ENCODE results near the gene SLC5A2.
"Not testable (repeated sequence)": the region's sequence is repeated elsewhere in the genome, so short reads cannot be mapped to it uniquely, and the experiment has no call there.

SLC5A2 gene

GRCh38 chr16:31439519-31439918, 43.4 kb upstream of the SLC5A2 start (continued):
- TF ChIP-seq CSRNP3 (CRISPR knock-in tag; IDR thresholded peaks at IDR 0.05) (no peak), ZFP30 (CRISPR knock-in tag; IDR thresholded peaks at IDR 0.05) (no peak), TSHZ2 (CRISPR knock-in tag; IDR thresholded peaks at IDR 0.05) (no peak)

GRCh38 chr16:31440516-31441184, 42.3 kb upstream of the SLC5A2 start:
- TF ChIP-seq CSDC2 (CRISPR knock-in tag; IDR thresholded peaks at IDR 0.05) (no peak), TCF4 (CRISPR knock-in tag; IDR thresholded peaks at IDR 0.05; ENCODE audit: borderline replicate concordance) (no peak), SNAI2 (CRISPR knock-in tag; IDR thresholded peaks at IDR 0.05) (no peak), ZNF8 (CRISPR knock-in tag; IDR thresholded peaks at IDR 0.05) (no peak), ZC3H10 (CRISPR knock-in tag; IDR thresholded peaks at IDR 0.05) (no peak), TOX (CRISPR knock-in tag; IDR thresholded peaks at IDR 0.05; ENCODE audit: borderline replicate concordance) (no peak), ZFP30 (CRISPR knock-in tag; IDR thresholded peaks at IDR 0.05) (no peak), ISL1 (CRISPR knock-in tag; IDR thresholded peaks at IDR 0.05) (no peak), TSHZ2 (CRISPR knock-in tag; IDR thresholded peaks at IDR 0.05) (no peak), POU6F1 (CRISPR knock-in tag; IDR thresholded peaks at IDR 0.05; ENCODE audit: borderline replicate concordance, low read depth) (no peak), BACH2 (CRISPR knock-in tag; IDR thresholded peaks at IDR 0.05; ENCODE audit: borderline replicate concordance) (no peak)

GRCh38 chr16:31441956-31442355, 41.0 kb upstream of the SLC5A2 start:
- ATAC-seq = no peak
- TF ChIP-seq ZC3H10 (CRISPR knock-in tag; IDR thresholded peaks at IDR 0.05) = no peak
- no peak for TF ChIP-seq CREB5 (CRISPR knock-in tag; IDR thresholded peaks at IDR 0.05; ENCODE audit: low read depth)
- TF ChIP-seq ZFP3 (CRISPR knock-in tag; IDR thresholded peaks at IDR 0.05) = no peak
- TF ChIP-seq BACH2 (CRISPR knock-in tag; IDR thresholded peaks at IDR 0.05; ENCODE audit: borderline replicate concordance) = no peak
- TF ChIP-seq PPARA (CRISPR knock-in tag; IDR thresholded peaks at IDR 0.05; ENCODE audit: borderline replicate concordance) = no peak
- TF ChIP-seq POU6F1 (CRISPR knock-in tag; IDR thresholded peaks at IDR 0.05; ENCODE audit: borderline replicate concordance, low read depth) = no peak
- TF ChIP-seq ZFP30 (CRISPR knock-in tag; IDR thresholded peaks at IDR 0.05) = no peak
- no peak for TF ChIP-seq ZNF70 (CRISPR knock-in tag; IDR thresholded peaks at IDR 0.05)
- no peak for TF ChIP-seq ESRRG (CRISPR knock-in tag; IDR thresholded peaks at IDR 0.05)
- TF ChIP-seq OSR1 (CRISPR knock-in tag; IDR thresholded peaks at IDR 0.05) = no peak
- TF ChIP-seq RARB (CRISPR knock-in tag; IDR thresholded peaks at IDR 0.05) = no peak
- no peak for TF ChIP-seq ZNF8 (CRISPR knock-in tag; IDR thresholded peaks at IDR 0.05)
- no peak for TF ChIP-seq CSRNP3 (CRISPR knock-in tag; IDR thresholded peaks at IDR 0.05)

More at GRCh38 chr16:31440516-31441184, 42.3 kb upstream of the SLC5A2 start:
- ATAC-seq = no peak

GRCh38 chr16:31445931-31446330, 37.0 kb upstream of the SLC5A2 start:
- ATAC-seq = not testable (repeated sequence)

Data from SK-N-SH treated with all-trans-retinoic acid at 6 μM for 48 hours (cell line).